GM12878 (cell line): ENCODE data around the gene MPHOSPH8. TPM values are rescaled to one million over a fixed set of nuclear protein-coding genes. Genes with fewer than 3 reads are reported as not detected.

ENCODE experiments used
- ATAC-seq: fragments of 200-7000 bp; cut with Tn5 transposase; 3 replicates; pipeline ENCODE4 v1.9.1; 2020; ENCODE audit warnings: mild to moderate bottlenecking, moderate library complexity
- BruUV-seq: library from RNA; stranded (reverse); fragments of 400-500 nt; replicated peaks from 2 replicates; lab custom pipeline; 2021; lab: Mats Ljungman, UMichigan
- CTCF ChIA-PET: fragments of 300-600 bp; sonication (Branson Sonifier 250); formaldehyde crosslinking; extraction: SDS; loops from one replicate; lab custom pipeline; 2021; ENCODE audit warnings: inconsistent platforms; lab: Yijun Ruan, JAX
- POLR2A ChIA-PET: fragments of 350-600 bp; formaldehyde crosslinking; extraction: SDS; loops from one replicate; lab custom pipeline; 2021; ENCODE audit warnings: inconsistent platforms; lab: Charles Lee
- RAD21 ChIA-PET: fragments of 300-600 bp; sonication (Branson Sonifier 250); formaldehyde crosslinking; loops from one replicate; lab custom pipeline; 2023; ENCODE audit warnings: antibody characterized with exemption; ENCODE audit not compliant: unreplicated experiment; lab: Charles Lee
- SMC1A ChIA-PET: fragments of 300-600 bp; sonication (Branson Sonifier 250); formaldehyde crosslinking; loops from one replicate; lab custom pipeline; 2023; ENCODE audit not compliant: unreplicated experiment, uncharacterized antibody; lab: Charles Lee
- DNase-seq: peaks from one replicate; pipeline ENCODE4 v3.0.0-alpha.2; 2011; ENCODE audit warnings: low read depth, low spot score
- FAIRE-seq: peaks from 3 replicates; lab custom pipeline; 2011; peaks lifted over from hg19 to GRCh38; lab: Jason Lieb, UNC
- H2AFZ ChIP-seq: 2 replicates; pipeline ENCODE4 v1.6.0; 2011; ENCODE audit warnings: low read depth, low read length, control low read depth; ENCODE audit not compliant: control insufficient read depth
- H3K27ac ChIP-seq: 2 replicates; pipeline ENCODE4 v1.5.1; 2011; ENCODE audit warnings: control low read depth; ENCODE audit not compliant: control insufficient read depth, insufficient read depth
- H3K27me3 ChIP-seq, 2 experiments: replicated peaks in 1 of 2; 2 replicates each; pipeline versions ENCODE4 v1.6.0 to v1.6.1; 2011; ENCODE audit warnings: low read length in 1 of 2; ENCODE audit not compliant: control insufficient read depth in 2 of 2, insufficient read depth in 2 of 2
- H3K36me3 ChIP-seq, 2 experiments: 2 replicates each; pipeline ENCODE4 v1.5.1; 2011; ENCODE audit warnings: low read length in 1 of 2; ENCODE audit not compliant: control insufficient read depth in 2 of 2, insufficient read depth in 2 of 2
- H3K4me1 ChIP-seq: 2 replicates; pipeline ENCODE4 v1.6.1; 2011; ENCODE audit warnings: mild to moderate bottlenecking, low read length, moderate library complexity, mixed read lengths; ENCODE audit not compliant: control insufficient read depth, insufficient read depth
- H3K4me2 ChIP-seq: 2 replicates; pipeline ENCODE4 v1.6.0; 2011; ENCODE audit warnings: control low read depth; ENCODE audit not compliant: control insufficient read depth, insufficient read depth
- H3K4me3 ChIP-seq: fragments of 200-600 bp; sonication (generic); 2 replicates; pipeline ENCODE4 v1.5.1; 2016
- H3K79me2 ChIP-seq: 2 replicates; pipeline ENCODE4 v1.6.0; 2011; ENCODE audit warnings: low read length; ENCODE audit not compliant: control insufficient read depth, insufficient read depth
- H3K9ac ChIP-seq: 2 replicates; pipeline ENCODE4 v1.8.0; 2011; ENCODE audit warnings: low read length, control low read depth, mixed read lengths; ENCODE audit not compliant: control insufficient read depth, insufficient read depth
- H3K9me3 ChIP-seq: replicated peaks from 3 replicates; pipeline ENCODE4 v1.5.1; 2011; ENCODE audit warnings: mild to moderate bottlenecking, low read length; ENCODE audit not compliant: control insufficient read depth, insufficient read depth
- H4K20me1 ChIP-seq: 2 replicates; pipeline ENCODE4 v1.6.0; 2011; ENCODE audit not compliant: control insufficient read depth, insufficient read depth
- ATF7 ChIP-seq: fragments of 450-650 bp; IDR thresholded peaks from 2 replicates; pipeline ENCODE4 v1.6.1; 2016; ENCODE audit warnings: low read depth, mild to moderate bottlenecking
- JUND ChIP-seq: IDR thresholded peaks from 2 replicates; pipeline ENCODE4 v1.6.1; 2012; ENCODE audit warnings: low read depth, mild to moderate bottlenecking, low read length, improper control_type of control experiment, moderate library complexity
- POU2F2 ChIP-seq: IDR thresholded peaks from 3 replicates; pipeline ENCODE4 v1.6.1; 2011; ENCODE audit warnings: low read depth, mild to moderate bottlenecking, low read length, borderline replicate concordance
- RAD21 ChIP-seq: IDR thresholded peaks from 2 replicates; pipeline ENCODE4 v1.6.1; 2011; ENCODE audit warnings: mild to moderate bottlenecking, low read depth, low read length, moderate library complexity; ENCODE audit not compliant: insufficient read depth
- WGBS: methylation state at CpG from one replicate; pipeline ENCODE4 v1.1.6; 2016; ENCODE audit warnings: low lambda C conversion rate; ENCODE audit not compliant: insufficient replicate concordance, insufficient coverage; ENCODE audit errors: missing lambda C conversion rate; 5-methylcytosine and 5-hydroxymethylcytosine counted together
- in situ Hi-C: fragments of 300-500 bp; cut with MboI; formaldehyde crosslinking; loops from 9 replicates; pipeline ENCODE4 v1.14.3; 2018; ENCODE audit warnings: mixed read lengths
- intact Hi-C: fragments of 100-400 bp; cut with micrococcal nuclease; formaldehyde crosslinking; loops from one replicate; pipeline ENCODE4 v1.14.2; 2022; ENCODE audit not compliant: unreplicated experiment
- polyA plus RNA-seq, 11 experiments: library from polyadenylated mRNA; depleted of rRNA in 4 of 11; unstranded in 6 of 11; stranded (reverse) in 5 of 11; fragments of >200 nt; fragmentation: Nextera tagmentation in 4 of 11; fragmentation: Illumina TruSeq in 1 of 11; extraction: Ambion mirVana in 4 of 11; extraction: Trizol in 1 of 11; gene quantifications; 1 replicate in 1 of 11; 2 replicates in 10 of 11; pipeline versions ENCODE4 v1.2.1 to v1.2.3, GENCODE V29; 2011 to 2016; ENCODE audit warnings: inconsistent platforms in 2 of 11, missing spikeins in 2 of 11, low read depth in 1 of 11
- total RNA-seq, 4 experiments: library from RNA; depleted of rRNA in 3 of 4; stranded (reverse); fragments of >200 nt in 3 of 4; fragmentation: Illumina TruSeq in 1 of 4; extraction: Trizol in 1 of 4; gene quantifications; 2 replicates each; pipeline versions ENCODE4 v1.2.1 to v1.2.3, GENCODE V29; 2013 to 2021
- TF ChIP-seq, protein P1 (sequence below): fragments of 450-650 bp; IDR thresholded peaks from 2 replicates; pipeline ENCODE4 v1.6.1; 2018; ENCODE audit warnings: borderline replicate concordance, mild to moderate bottlenecking; ENCODE audit not compliant: partially characterized antibody
- TF ChIP-seq, protein P2 (sequence below), 3 experiments: IDR thresholded peaks in 2 of 3; conservative IDR thresholded peaks in 1 of 3; 2 replicates each; pipeline ENCODE4 v1.5.1; 2011; ENCODE audit warnings: low read depth in 3 of 3, low read length in 3 of 3, mild to moderate bottlenecking in 3 of 3, control low read depth in 2 of 3, moderate library complexity in 2 of 3, inconsistent platforms in 1 of 3, mixed read lengths in 1 of 3; ENCODE audit not compliant: control insufficient read depth in 2 of 3, insufficient read depth in 1 of 3; ENCODE audit errors: extremely low read depth in 1 of 3
- TF ChIP-seq, protein P3 (sequence below): IDR thresholded peaks from 2 replicates; pipeline ENCODE4 v1.6.1; 2011; ENCODE audit warnings: borderline replicate concordance, low read depth, mild to moderate bottlenecking, moderate library complexity, mixed read lengths, low read length; ENCODE audit not compliant: insufficient read depth; ENCODE audit errors: extremely low read length
- TF ChIP-seq, protein P4 (sequence below): IDR thresholded peaks from 2 replicates; pipeline ENCODE4 v1.6.1; 2011; ENCODE audit warnings: low read depth, low read length, improper control_type of control experiment, borderline replicate concordance

Gene MPHOSPH8
- total and polyA plus RNA-seq, 10 of the 15 experiments (the other 5 are each of a cell fraction or from before 2014, with no cell fraction given), result 15.9 to 34.9 (median 26.9) TPM

DNA sequence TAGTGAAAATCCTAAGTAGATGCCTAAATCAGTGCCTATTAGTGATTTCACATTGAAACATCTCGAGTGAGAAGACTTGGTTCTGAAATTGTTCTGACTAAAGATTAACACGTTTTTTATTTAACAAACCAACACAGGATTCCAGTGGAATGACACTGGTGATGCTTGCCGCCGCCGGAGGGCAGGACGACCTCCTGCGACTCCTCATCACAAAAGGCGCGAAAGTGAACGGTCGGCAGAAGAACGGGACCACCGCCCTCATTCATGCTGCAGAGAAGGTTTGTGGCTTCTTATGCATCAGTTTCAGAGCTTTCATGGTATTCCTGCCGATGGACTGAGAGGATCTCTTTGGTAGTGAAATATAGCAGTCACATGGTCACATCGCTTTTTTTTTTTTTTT is 28.1 kb downstream of the MPHOSPH8 start:
- intact Hi-C loops, result no loop called here
- Histone ChIP-seq H3K4me3 (no peak overlapping the region), H4K20me1 (no peaks in the 10 kb centered on the region; the same call in 1 of the 2 replicates), H3K4me2 (no peak overlapping the region), H3K9me3 (no peaks in the 10 kb centered on the region), H2AFZ (no peak overlapping the region), H3K27me3 (no peaks in the 10 kb centered on the region), H3K27ac (no peak overlapping the region), H3K79me2 (no peaks in the 10 kb centered on the region), H3K36me3 (peaks cover 10 to 36% of the 10 kb centered on the region in 2 experiments), H3K9ac (no peak overlapping the region)
- DNase-seq (no peak), FAIRE-seq (no peak), ATAC-seq (no peak)
- ChIA-PET CTCF (interaction anchor here (1.5 kb wide), 1 partner anchor 17 kb away, joined by 3 read pairs; no protein-coding TSS in a partner anchor), RAD21 (no interaction called here), POLR2A (no interaction called here), SMC1A (no interaction called here)
- in situ Hi-C loops, result no loop called here
- 93% methylated on average over 14 of the region's 15 CpGs for WGBS
- TSS peak; percentile 40 for BruUV-seq
- TF ChIP-seq RAD21 (no peak), POU2F2 (no peak), JUND (no peak), ATF7 (no peak)
- TF ChIP-seq, protein P1, sequence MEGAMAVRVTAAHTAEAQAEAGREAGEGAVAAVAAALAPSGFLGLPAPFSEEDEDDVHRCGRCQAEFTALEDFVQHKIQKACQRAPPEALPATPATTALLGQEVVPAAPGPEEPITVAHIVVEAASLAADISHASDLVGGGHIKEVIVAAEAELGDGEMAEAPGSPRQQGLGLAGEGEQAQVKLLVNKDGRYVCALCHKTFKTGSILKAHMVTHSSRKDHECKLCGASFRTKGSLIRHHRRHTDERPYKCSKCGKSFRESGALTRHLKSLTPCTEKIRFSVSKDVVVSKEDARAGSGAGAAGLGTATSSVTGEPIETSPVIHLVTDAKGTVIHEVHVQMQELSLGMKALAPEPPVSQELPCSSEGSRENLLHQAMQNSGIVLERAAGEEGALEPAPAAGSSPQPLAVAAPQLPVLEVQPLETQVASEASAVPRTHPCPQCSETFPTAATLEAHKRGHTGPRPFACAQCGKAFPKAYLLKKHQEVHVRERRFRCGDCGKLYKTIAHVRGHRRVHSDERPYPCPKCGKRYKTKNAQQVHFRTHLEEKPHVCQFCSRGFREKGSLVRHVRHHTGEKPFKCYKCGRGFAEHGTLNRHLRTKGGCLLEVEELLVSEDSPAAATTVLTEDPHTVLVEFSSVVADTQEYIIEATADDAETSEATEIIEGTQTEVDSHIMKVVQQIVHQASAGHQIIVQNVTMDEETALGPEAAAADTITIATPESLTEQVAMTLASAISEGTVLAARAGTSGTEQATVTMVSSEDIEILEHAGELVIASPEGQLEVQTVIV, result no peak
- TF ChIP-seq, protein P2, sequence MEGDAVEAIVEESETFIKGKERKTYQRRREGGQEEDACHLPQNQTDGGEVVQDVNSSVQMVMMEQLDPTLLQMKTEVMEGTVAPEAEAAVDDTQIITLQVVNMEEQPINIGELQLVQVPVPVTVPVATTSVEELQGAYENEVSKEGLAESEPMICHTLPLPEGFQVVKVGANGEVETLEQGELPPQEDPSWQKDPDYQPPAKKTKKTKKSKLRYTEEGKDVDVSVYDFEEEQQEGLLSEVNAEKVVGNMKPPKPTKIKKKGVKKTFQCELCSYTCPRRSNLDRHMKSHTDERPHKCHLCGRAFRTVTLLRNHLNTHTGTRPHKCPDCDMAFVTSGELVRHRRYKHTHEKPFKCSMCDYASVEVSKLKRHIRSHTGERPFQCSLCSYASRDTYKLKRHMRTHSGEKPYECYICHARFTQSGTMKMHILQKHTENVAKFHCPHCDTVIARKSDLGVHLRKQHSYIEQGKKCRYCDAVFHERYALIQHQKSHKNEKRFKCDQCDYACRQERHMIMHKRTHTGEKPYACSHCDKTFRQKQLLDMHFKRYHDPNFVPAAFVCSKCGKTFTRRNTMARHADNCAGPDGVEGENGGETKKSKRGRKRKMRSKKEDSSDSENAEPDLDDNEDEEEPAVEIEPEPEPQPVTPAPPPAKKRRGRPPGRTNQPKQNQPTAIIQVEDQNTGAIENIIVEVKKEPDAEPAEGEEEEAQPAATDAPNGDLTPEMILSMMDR (IDR thresholded peaks at IDR 0.05 in 2 of 3, conservative IDR thresholded peaks at IDR 0.05 in 1 of 3; ENCODE audit: control insufficient read depth in 2 of 3, extremely low read depth in 1 of 3, insufficient read depth in 1 of 3, low read depth in 3 of 3, low read length in 3 of 3), result no peak
- TF ChIP-seq, protein P3, sequence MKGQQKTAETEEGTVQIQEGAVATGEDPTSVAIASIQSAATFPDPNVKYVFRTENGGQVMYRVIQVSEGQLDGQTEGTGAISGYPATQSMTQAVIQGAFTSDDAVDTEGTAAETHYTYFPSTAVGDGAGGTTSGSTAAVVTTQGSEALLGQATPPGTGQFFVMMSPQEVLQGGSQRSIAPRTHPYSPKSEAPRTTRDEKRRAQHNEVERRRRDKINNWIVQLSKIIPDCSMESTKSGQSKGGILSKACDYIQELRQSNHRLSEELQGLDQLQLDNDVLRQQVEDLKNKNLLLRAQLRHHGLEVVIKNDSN, result no peak
- TF ChIP-seq, protein P4, sequence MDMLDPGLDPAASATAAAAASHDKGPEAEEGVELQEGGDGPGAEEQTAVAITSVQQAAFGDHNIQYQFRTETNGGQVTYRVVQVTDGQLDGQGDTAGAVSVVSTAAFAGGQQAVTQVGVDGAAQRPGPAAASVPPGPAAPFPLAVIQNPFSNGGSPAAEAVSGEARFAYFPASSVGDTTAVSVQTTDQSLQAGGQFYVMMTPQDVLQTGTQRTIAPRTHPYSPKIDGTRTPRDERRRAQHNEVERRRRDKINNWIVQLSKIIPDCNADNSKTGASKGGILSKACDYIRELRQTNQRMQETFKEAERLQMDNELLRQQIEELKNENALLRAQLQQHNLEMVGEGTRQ, result no peak
- TF ChIP-seq, all 136 proteins: peak for 0
- 0 out of 2 replicates have a peak, but pooled peaks cover 5% of the 10 kb centered on the region for H3K4me1 ChIP-seq
